NCI-H1436 treated with DMSO at 0.1 percent for 48 hours (cell line): ENCODE data around the gene CDC42BPB.

ENCODE experiments used
- DNase-seq: peaks from one replicate; lab custom pipeline; 2025; lab: John Stamatoyannopoulos, UW

The CDC42BPB gene

GRCh38 chr14:102966681-102967505 lies 90.5 kb downstream of the CDC42BPB start:
- no peak for DNase-seq

- no peak for DNase-seq
Measured at GRCh38 chr14:102965971-102966655, 91.2 kb downstream of the CDC42BPB start.

- no peak for DNase-seq
Measured at GRCh38 chr14:102965282-102965681, 92.1 kb downstream of the CDC42BPB start.

- DNase-seq = no peak
Measured at GRCh38 chr14:102964152-102964730, 93.1 kb downstream of the CDC42BPB start.

GRCh38 chr14:102962111-102962627 lies 95.2 kb downstream of the CDC42BPB start:
- DNase-seq = no peak

GRCh38 chr14:102958461-102958860 lies 98.9 kb downstream of the CDC42BPB start:
- DNase-seq = no peak

- no peak for DNase-seq
Measured at GRCh38 chr14:102957222-102957621, 100.1 kb downstream of the CDC42BPB start.

GRCh38 chr14:102955636-102956408 lies 101.5 kb downstream of the CDC42BPB start:
- no peak for DNase-seq

- DNase-seq = no peak
Measured at GRCh38 chr14:102954081-102954789, 103.1 kb downstream of the CDC42BPB start.

- DNase-seq = no peak
Measured at GRCh38 chr14:102953100-102953499, 104.2 kb downstream of the CDC42BPB start.

- DNase-seq = no peak
Measured at GRCh38 chr14:102952276-102952675, 105.1 kb downstream of the CDC42BPB start.

GRCh38 chr14:102951799-102952198 lies 105.5 kb downstream of the CDC42BPB start:
- no peak for DNase-seq

GRCh38 chr14:102951034-102951433 lies 106.3 kb downstream of the CDC42BPB start:
- DNase-seq = no peak

GRCh38 chr14:102949801-102950451 lies 107.4 kb downstream of the CDC42BPB start:
- DNase-seq = no peak

- no peak for DNase-seq
Measured at GRCh38 chr14:102949062-102949800, 108.1 kb downstream of the CDC42BPB start.

- DNase-seq = no peak
Measured at GRCh38 chr14:102948698-102949061, 108.7 kb downstream of the CDC42BPB start.

GRCh38 chr14:102947321-102948103 lies 109.8 kb downstream of the CDC42BPB start:
- DNase-seq = no peak

GRCh38 chr14:102945346-102946130 lies 111.8 kb downstream of the CDC42BPB start:
- DNase-seq = no peak
